OCI-LY7 (cell line): Measurements from ENCODE around the gene CGRRF1.

Source experiments
- CTCF ChIP-seq: fragments of 200-600 bp; sonication (generic); conservative IDR thresholded peaks from 2 replicates; pipeline ENCODE4 v1.5.1; 2014; ENCODE audit warnings: mild to moderate bottlenecking, antibody characterized with exemption, low read length, moderate library complexity, mixed read lengths
- EZH2phosphoT487 ChIP-seq: fragments of 200-600 bp; sonication (generic); IDR thresholded peaks from 2 replicates; pipeline ENCODE4 v1.6.1; 2018; ENCODE audit warnings: low read depth, borderline replicate concordance, mild to moderate bottlenecking, mixed run types, antibody characterized with exemption, low read length, moderate library complexity, mixed read lengths

GRCh38 chr14:54489318-54489683 is 20.4 kb upstream of the CGRRF1 start:
- peak; percentile 34; the same call in 1 of the 2 replicates for TF ChIP-seq CTCF
- no peak for TF ChIP-seq EZH2phosphoT487
